Activated CD8-positive, alpha-beta memory T cell treated with anti-CD3 and anti-CD28 coated beads, Interleukin-2, amount 50 U/mL, for 1 hour (primary cell): ENCODE data around the gene RNFT1.
"Not testable (repeated sequence)": the region's sequence is repeated elsewhere in the genome, so short reads cannot be mapped to it uniquely, and the experiment has no call there.

Experiments
- DNase-seq: peaks from one replicate; pipeline ENCODE4 v3.0.0-alpha.2; 2020; ENCODE audit errors: extremely low read depth

The RNFT1 gene

DNA sequence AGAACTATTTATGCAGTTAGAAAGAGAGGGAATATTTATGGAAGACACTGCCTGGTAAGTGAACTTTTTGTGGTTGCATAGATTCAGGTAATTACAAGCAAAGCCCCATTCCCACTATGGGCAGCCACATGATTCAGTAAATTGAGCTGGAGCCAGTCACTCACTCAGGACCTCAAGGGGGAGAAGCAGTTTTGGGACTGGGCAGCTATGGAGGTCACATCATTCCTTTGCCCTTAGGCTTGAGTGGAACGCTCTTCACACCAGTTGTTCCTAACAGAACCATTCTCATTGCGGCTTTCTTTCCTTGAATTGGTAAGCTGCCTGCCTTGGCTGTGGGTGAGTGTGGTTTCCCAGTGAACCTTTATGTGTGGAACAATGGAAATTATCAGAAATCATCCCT, 34.4 kb downstream of the RNFT1 start:
- DNase-seq, result not testable (repeated sequence)

GRCh38 chr17:59920637-59921036, 43.9 kb downstream of the RNFT1 start:
- DNase-seq, result not testable (repeated sequence)

DNA sequence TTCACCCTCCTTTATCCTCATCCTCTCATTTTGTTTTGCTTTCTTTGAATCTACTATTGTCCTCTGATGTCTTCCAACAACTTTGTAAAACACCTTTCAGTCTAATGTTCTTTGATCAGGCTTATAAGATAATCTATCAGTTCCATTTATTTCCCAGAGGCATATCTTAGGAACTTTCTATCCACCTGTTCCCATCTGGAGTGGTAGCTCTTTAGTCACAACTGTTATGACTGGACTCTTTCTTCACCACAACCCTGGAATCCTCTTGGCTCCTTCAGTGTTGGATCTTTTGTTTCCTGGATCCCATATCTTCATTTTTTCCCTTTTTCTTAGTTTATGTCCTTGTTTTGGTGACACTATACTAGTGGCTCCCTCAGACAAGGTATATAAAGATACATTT, 48.1 kb downstream of the RNFT1 start:
- DNase-seq, result no peak

DNA sequence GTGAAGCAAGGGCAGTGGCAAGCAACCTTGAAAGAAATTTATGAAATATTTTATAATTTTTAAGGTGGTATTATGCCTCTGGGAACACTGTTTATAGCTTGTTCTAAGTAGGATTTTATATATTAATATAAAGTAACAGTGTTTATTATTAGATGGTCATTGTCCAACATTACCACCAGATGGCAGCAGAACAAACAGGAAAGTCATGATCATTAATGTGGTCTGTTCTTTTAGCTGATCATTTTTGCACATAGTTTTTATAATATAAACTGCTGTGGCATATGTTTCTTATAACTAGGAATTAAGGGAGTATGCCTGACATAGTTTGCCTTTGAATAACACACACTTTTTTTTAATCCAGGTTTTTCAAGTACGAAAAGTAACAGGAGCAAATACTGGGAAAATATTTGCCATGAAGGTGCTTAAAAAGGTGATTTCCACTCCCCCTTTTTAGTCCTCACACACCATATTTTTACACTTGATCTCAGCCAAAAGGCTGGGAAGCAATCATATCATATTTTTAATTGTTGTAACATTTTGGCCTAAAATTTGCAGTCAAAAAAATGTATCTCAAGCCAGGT, 50.2 kb downstream of the RNFT1 start:
- DNase-seq, result no peak

DNA sequence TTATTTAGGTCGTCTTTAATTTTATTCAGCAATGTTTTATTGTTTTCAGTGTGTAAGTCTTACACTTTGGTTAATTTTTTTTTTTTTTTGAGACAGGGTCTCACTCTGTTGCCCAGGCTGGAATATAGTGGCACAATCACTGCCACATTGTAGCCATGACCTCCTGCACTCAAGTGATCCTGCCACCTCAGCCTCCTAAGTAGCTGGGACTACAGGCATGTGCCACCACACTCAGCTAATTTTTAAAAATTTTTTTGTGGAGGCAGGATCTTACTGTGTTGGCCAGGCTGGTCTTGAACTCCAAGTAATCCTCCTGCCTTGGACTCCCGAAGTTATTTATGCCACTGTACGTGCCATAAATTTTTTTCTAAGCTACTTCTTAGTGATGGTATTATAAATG, 57.1 kb downstream of the RNFT1 start:
- DNase-seq, result no peak

GRCh38 chr17:59903455-59903854, 61.1 kb downstream of the RNFT1 start:
- DNase-seq, result no peak
